ENCODE results near the gene ELAVL3.

ELAVL3 gene

GRCh38 chr19:11505032-11505503 is 24.2 kb upstream of the ELAVL3 start:
- DNase-seq, result peak; percentile 98
- Histone ChIP-seq H3K4me3 (ENCODE audit: low read length) (peak overlapping the region; percentile 72), H4K5ac (ENCODE audit: low read length) (no peak overlapping the region), H3K79me1 (ENCODE audit: low read length) (no peaks in the 10 kb centered on the region), H3K27me3 (ENCODE audit: insufficient read depth, low read length, poor library complexity) (no peaks in the 10 kb centered on the region), H3K9ac (ENCODE audit: low read length) (peak overlapping the region; percentile 80), H3K79me2 (ENCODE audit: control insufficient read depth, insufficient read depth, low read length) (no peaks in the 10 kb centered on the region), H2BK120ac (ENCODE audit: low read depth, low read length) (no peak overlapping the region), H2BK15ac (replicated peaks; ENCODE audit: low read depth) (no peak overlapping the region), H3K4me1 (ENCODE audit: control insufficient read depth, low read depth, low read length) (peaks cover 4% of the 10 kb centered on the region), H3K23ac (ENCODE audit: low read length) (no peak overlapping the region), H3K56ac (ENCODE audit: low read length) (peak overlapping the region; percentile 99), H3K18ac (ENCODE audit: low read length) (peak overlapping the region; percentile 70), H3K36me3 (ENCODE audit: control insufficient read depth, insufficient read depth, low read length) (no peaks in the 10 kb centered on the region), H4K8ac (ENCODE audit: low read depth, low read length) (peak overlapping the region; percentile 30), H3K27ac (ENCODE audit: low read depth, low read length) (peak overlapping the region; percentile 81), H2BK5ac (ENCODE audit: low read length) (no peak overlapping the region), H2AK5ac (ENCODE audit: low read length) (no peak overlapping the region), H3K4me2 (ENCODE audit: low read length) (peak overlapping the region; percentile 94), H3K4ac (ENCODE audit: low read depth, low read length) (peak overlapping the region; percentile 64)
- WGBS (ENCODE audit: extremely low coverage, insufficient coverage, low lambda C conversion rate), result no CpG with 5 or more reads among the region's 33 CpGs

GRCh38 chr19:11504502-11505031 is 23.7 kb upstream of the ELAVL3 start:
- H3K79me2 ChIP-seq (ENCODE audit: control insufficient read depth, insufficient read depth, low read length), result no peaks in the 10 kb centered on the region

GRCh38 chr19:11499890-11500420 is 19.1 kb upstream of the ELAVL3 start:
- no peak overlapping the region for H2BK5ac ChIP-seq (ENCODE audit: low read length)
- no peak overlapping the region for H4K5ac ChIP-seq (ENCODE audit: low read length)
- peaks cover 2% of the 10 kb centered on the region for H3K36me3 ChIP-seq (ENCODE audit: control insufficient read depth, insufficient read depth, low read length)
- H3K56ac ChIP-seq (ENCODE audit: low read length), result no peak overlapping the region
- no peaks in the 10 kb centered on the region for H3K27me3 ChIP-seq (ENCODE audit: insufficient read depth, low read length, poor library complexity)
- no peak overlapping the region for H3K18ac ChIP-seq (ENCODE audit: low read length)
- no peak overlapping the region for H3K4ac ChIP-seq (ENCODE audit: low read depth, low read length)
- no peak overlapping the region for H3K4me2 ChIP-seq (ENCODE audit: low read length)
- no peak overlapping the region for H2BK120ac ChIP-seq (ENCODE audit: low read depth, low read length)
- no peak for DNase-seq
- H3K23ac ChIP-seq (ENCODE audit: low read length), result no peak overlapping the region
- H3K27ac ChIP-seq (ENCODE audit: low read depth, low read length), result no peak overlapping the region
- no peaks in the 10 kb centered on the region for H3K79me2 ChIP-seq (ENCODE audit: control insufficient read depth, insufficient read depth, low read length)
- H2AK5ac ChIP-seq (ENCODE audit: low read length), result no peak overlapping the region
- H3K4me3 ChIP-seq (ENCODE audit: low read length), result no peak overlapping the region
- H3K4me1 ChIP-seq (ENCODE audit: control insufficient read depth, low read depth, low read length), result peaks cover 4% of the 10 kb centered on the region
- H2BK15ac ChIP-seq (replicated peaks; ENCODE audit: low read depth), result no peak overlapping the region
- no peak overlapping the region for H3K9ac ChIP-seq (ENCODE audit: low read length)
- no peaks in the 10 kb centered on the region for H3K79me1 ChIP-seq (ENCODE audit: low read length)
- no CpG with 5 or more reads among the region's 7 CpGs for WGBS (ENCODE audit: extremely low coverage, insufficient coverage, low lambda C conversion rate)
- no peak overlapping the region for H4K8ac ChIP-seq (ENCODE audit: low read depth, low read length)

More at GRCh38 chr19:11504502-11505031, 23.7 kb upstream of the ELAVL3 start:
- Histone ChIP-seq H2BK5ac (ENCODE audit: low read length) (no peak overlapping the region), H3K36me3 (ENCODE audit: control insufficient read depth, insufficient read depth, low read length) (no peaks in the 10 kb centered on the region), H3K4ac (ENCODE audit: low read depth, low read length) (no peak overlapping the region), H3K4me3 (ENCODE audit: low read length) (peak overlapping the region; percentile 59), H3K56ac (ENCODE audit: low read length) (peak overlapping the region; percentile 90), H3K27ac (ENCODE audit: low read depth, low read length) (no peak overlapping the region), H2AK5ac (ENCODE audit: low read length) (no peak overlapping the region), H3K4me2 (ENCODE audit: low read length) (peak overlapping the region; percentile 94), H3K18ac (ENCODE audit: low read length) (no peak overlapping the region), H3K79me1 (ENCODE audit: low read length) (no peaks in the 10 kb centered on the region), H3K27me3 (ENCODE audit: insufficient read depth, low read length, poor library complexity) (no peaks in the 10 kb centered on the region), H3K23ac (ENCODE audit: low read length) (no peak overlapping the region), H2BK120ac (ENCODE audit: low read depth, low read length) (no peak overlapping the region), H4K8ac (ENCODE audit: low read depth, low read length) (no peak overlapping the region), H3K4me1 (ENCODE audit: control insufficient read depth, low read depth, low read length) (peaks cover 4% of the 10 kb centered on the region), H2BK15ac (replicated peaks; ENCODE audit: low read depth) (no peak overlapping the region), H3K9ac (ENCODE audit: low read length) (peak overlapping the region; percentile 77), H4K5ac (ENCODE audit: low read length) (no peak overlapping the region)
- no peak for DNase-seq
- no CpG with 5 or more reads among the region's 7 CpGs for WGBS (ENCODE audit: extremely low coverage, insufficient coverage, low lambda C conversion rate)

- H2BK5ac ChIP-seq (ENCODE audit: low read length), result no peak overlapping the region
- H2BK120ac ChIP-seq (ENCODE audit: low read depth, low read length), result no peak overlapping the region
- H3K18ac ChIP-seq (ENCODE audit: low read length), result no peak overlapping the region
- no peak overlapping the region for H3K27ac ChIP-seq (ENCODE audit: low read depth, low read length)
- no peak overlapping the region for H3K4me2 ChIP-seq (ENCODE audit: low read length)
- no peaks in the 10 kb centered on the region for H3K79me2 ChIP-seq (ENCODE audit: control insufficient read depth, insufficient read depth, low read length)
- H3K9ac ChIP-seq (ENCODE audit: low read length), result no peak overlapping the region
- no peaks in the 10 kb centered on the region for H3K4me1 ChIP-seq (ENCODE audit: control insufficient read depth, low read depth, low read length)
- no peak overlapping the region for H4K5ac ChIP-seq (ENCODE audit: low read length)
- no peak overlapping the region for H3K4ac ChIP-seq (ENCODE audit: low read depth, low read length)
- H3K56ac ChIP-seq (ENCODE audit: low read length), result no peak overlapping the region
- WGBS (ENCODE audit: extremely low coverage, insufficient coverage, low lambda C conversion rate), result no CpG with 5 or more reads among the region's 6 CpGs
- DNase-seq, result no peak
- H3K4me3 ChIP-seq (ENCODE audit: low read length), result no peak overlapping the region
- no peak overlapping the region for H2BK15ac ChIP-seq (replicated peaks; ENCODE audit: low read depth)
- no peak overlapping the region for H4K8ac ChIP-seq (ENCODE audit: low read depth, low read length)
- H3K23ac ChIP-seq (ENCODE audit: low read length), result no peak overlapping the region
- H2AK5ac ChIP-seq (ENCODE audit: low read length), result no peak overlapping the region
- no peaks in the 10 kb centered on the region for H3K27me3 ChIP-seq (ENCODE audit: insufficient read depth, low read length, poor library complexity)
- peaks cover 2% of the 10 kb centered on the region for H3K36me3 ChIP-seq (ENCODE audit: control insufficient read depth, insufficient read depth, low read length)
- H3K79me1 ChIP-seq (ENCODE audit: low read length), result no peaks in the 10 kb centered on the region
These were observed 18.4 kb upstream of the ELAVL3 start for GRCh38 chr19:11499220-11499726.

- peak; percentile 93 for DNase-seq
- H2BK15ac ChIP-seq (replicated peaks; ENCODE audit: low read depth), result no peak overlapping the region
- no peaks in the 10 kb centered on the region for H3K79me2 ChIP-seq (ENCODE audit: control insufficient read depth, insufficient read depth, low read length)
- H3K56ac ChIP-seq (ENCODE audit: low read length), result no peak overlapping the region
- no peak overlapping the region for H3K4me2 ChIP-seq (ENCODE audit: low read length)
- H3K18ac ChIP-seq (ENCODE audit: low read length), result no peak overlapping the region
- no peaks in the 10 kb centered on the region for H3K27me3 ChIP-seq (ENCODE audit: insufficient read depth, low read length, poor library complexity)
- no peak overlapping the region for H3K4ac ChIP-seq (ENCODE audit: low read depth, low read length)
- no peak overlapping the region for H3K27ac ChIP-seq (ENCODE audit: low read depth, low read length)
- no peaks in the 10 kb centered on the region for H3K79me1 ChIP-seq (ENCODE audit: low read length)
- H4K8ac ChIP-seq (ENCODE audit: low read depth, low read length), result no peak overlapping the region
- H3K4me1 ChIP-seq (ENCODE audit: control insufficient read depth, low read depth, low read length), result no peaks in the 10 kb centered on the region
- no CpG with 5 or more reads among the region's 17 CpGs for WGBS (ENCODE audit: extremely low coverage, insufficient coverage, low lambda C conversion rate)
- H3K9ac ChIP-seq (ENCODE audit: low read length), result no peak overlapping the region
- H3K4me3 ChIP-seq (ENCODE audit: low read length), result no peak overlapping the region
- H2BK120ac ChIP-seq (ENCODE audit: low read depth, low read length), result no peak overlapping the region
- no peak overlapping the region for H4K5ac ChIP-seq (ENCODE audit: low read length)
- H3K23ac ChIP-seq (ENCODE audit: low read length), result no peak overlapping the region
- no peak overlapping the region for H2BK5ac ChIP-seq (ENCODE audit: low read length)
- H3K36me3 ChIP-seq (ENCODE audit: control insufficient read depth, insufficient read depth, low read length), result peaks cover 2% of the 10 kb centered on the region
- H2AK5ac ChIP-seq (ENCODE audit: low read length), result no peak overlapping the region
These were observed 15.7 kb upstream of the ELAVL3 start for GRCh38 chr19:11496391-11497163.
